ENCODE measurements around the gene FN3KRP. TPM values are rescaled to one million over a fixed set of nuclear protein-coding genes. Genes with fewer than 3 reads are reported as not detected.

The FN3KRP gene
- total and polyA plus RNA-seq, 4 donors = 18.6 to 35.2 (median 26.0) TPM

GRCh38 chr17:82686366-82687324 lies 29.9 kb upstream of the FN3KRP start:
- ATAC-seq (ENCODE audit: low FRiP score) (no peak), DNase-seq (peak in 1 of 2 donors; percentile 26)
- H3K9me3 ChIP-seq (ENCODE audit: control insufficient read depth, low read length) = no peaks in the 10 kb centered on the region
- intact Hi-C loops (cut with DNase I) = no loop called here
- no peaks in the 10 kb centered on the region for H3K27me3 ChIP-seq (ENCODE audit: control insufficient read depth in 1 of 2, insufficient read depth in 2 of 2, low read length in 1 of 2)
- 91 to 94% methylated on average over 19 of the region's 19 CpGs for WGBS, 2 donors
- H3K4me3 ChIP-seq (ENCODE audit: low read length in 2 of 2) = no peak overlapping the region
- H3K4me1 ChIP-seq (ENCODE audit: control insufficient read depth in 1 of 2, insufficient read depth in 2 of 2, low read length in 2 of 2) = no peaks in the 10 kb centered on the region
- H3K36me3 ChIP-seq (ENCODE audit: control insufficient read depth in 1 of 2, insufficient read depth in 2 of 2, low read length in 1 of 2) = no peaks in the 10 kb centered on the region
- no peak overlapping the region for H3K27ac ChIP-seq (ENCODE audit: low read depth in 1 of 2, low read length in 2 of 2)

- 83 to 85% methylated on average over 10 of the region's 10 CpGs for WGBS, 2 donors
- no peak for ATAC-seq (ENCODE audit: low FRiP score)
Measured at GRCh38 chr17:82687375-82687861, 29.1 kb upstream of the FN3KRP start.

GRCh38 chr17:82687871-82688270 lies 28.6 kb upstream of the FN3KRP start:
- H3K36me3 ChIP-seq (ENCODE audit: control insufficient read depth in 1 of 2, insufficient read depth in 2 of 2, low read length in 1 of 2) = no peaks in the 10 kb centered on the region
- WGBS, 2 donors = 90 to 95% methylated on average over 9 of the region's 9 CpGs
- DNase-seq (no peak), ATAC-seq (ENCODE audit: low FRiP score) (no peak)
- H3K4me1 ChIP-seq (ENCODE audit: control insufficient read depth in 1 of 2, insufficient read depth in 2 of 2, low read length in 2 of 2) = no peaks in the 10 kb centered on the region
- no peak overlapping the region for H3K27ac ChIP-seq (ENCODE audit: low read depth in 1 of 2, low read length in 2 of 2)
- intact Hi-C loops (cut with DNase I) = no loop called here
- H3K4me3 ChIP-seq (ENCODE audit: low read length in 2 of 2) = no peak overlapping the region
- no peaks in the 10 kb centered on the region for H3K27me3 ChIP-seq (ENCODE audit: control insufficient read depth in 1 of 2, insufficient read depth in 2 of 2, low read length in 1 of 2)
- no peaks in the 10 kb centered on the region for H3K9me3 ChIP-seq (ENCODE audit: control insufficient read depth, low read length)

More at GRCh38 chr17:82687375-82687861, 29.1 kb upstream of the FN3KRP start:
- no peak overlapping the region for H3K4me3 ChIP-seq (ENCODE audit: low read length in 2 of 2)
- no peaks in the 10 kb centered on the region for H3K9me3 ChIP-seq (ENCODE audit: control insufficient read depth, low read length)
- H3K36me3 ChIP-seq (ENCODE audit: control insufficient read depth in 1 of 2, insufficient read depth in 2 of 2, low read length in 1 of 2) = no peaks in the 10 kb centered on the region
- intact Hi-C loops (cut with DNase I) = no loop called here
- H3K27ac ChIP-seq (ENCODE audit: low read depth in 1 of 2, low read length in 2 of 2) = no peak overlapping the region
- H3K4me1 ChIP-seq (ENCODE audit: control insufficient read depth in 1 of 2, insufficient read depth in 2 of 2, low read length in 2 of 2) = no peaks in the 10 kb centered on the region
- peak in 1 of 2 donors; percentile 12 for DNase-seq
- H3K27me3 ChIP-seq (ENCODE audit: control insufficient read depth in 1 of 2, insufficient read depth in 2 of 2, low read length in 1 of 2) = no peaks in the 10 kb centered on the region

- ATAC-seq (ENCODE audit: low FRiP score) = no peak
- Histone ChIP-seq H3K9me3 (ENCODE audit: control insufficient read depth, low read length) (no peaks in the 10 kb centered on the region), H3K27ac (ENCODE audit: low read depth in 1 of 2, low read length in 2 of 2) (no peak overlapping the region), H3K36me3 (ENCODE audit: control insufficient read depth in 1 of 2, insufficient read depth in 2 of 2, low read length in 1 of 2) (no peaks in the 10 kb centered on the region), H3K27me3 (ENCODE audit: control insufficient read depth in 1 of 2, insufficient read depth in 2 of 2, low read length in 1 of 2) (no peaks in the 10 kb centered on the region), H3K4me3 (ENCODE audit: low read length in 2 of 2) (no peak overlapping the region), H3K4me1 (ENCODE audit: control insufficient read depth in 1 of 2, insufficient read depth in 2 of 2, low read length in 2 of 2) (no peaks in the 10 kb centered on the region)
- DNase-seq = peak in 1 of 2 donors; percentile 16
- intact Hi-C loops (cut with DNase I) = no loop called here
- WGBS, 2 donors = 86 to 87% methylated on average over 8 of the region's 8 CpGs
Measured at GRCh38 chr17:82689077-82689476, 27.4 kb upstream of the FN3KRP start.

GRCh38 chr17:82690786-82691489 lies 25.6 kb upstream of the FN3KRP start:
- no peaks in the 10 kb centered on the region for H3K9me3 ChIP-seq (ENCODE audit: control insufficient read depth, low read length)
- intact Hi-C loops (cut with DNase I) = no loop called here
- no peaks in the 10 kb centered on the region for H3K36me3 ChIP-seq (ENCODE audit: control insufficient read depth in 1 of 2, insufficient read depth in 2 of 2, low read length in 1 of 2)
- no peak overlapping the region for H3K4me3 ChIP-seq (ENCODE audit: low read length in 2 of 2)
- H3K4me1 ChIP-seq (ENCODE audit: control insufficient read depth in 1 of 2, insufficient read depth in 2 of 2, low read length in 2 of 2) = no peaks in the 10 kb centered on the region
- DNase-seq (peak in 1 of 2 donors; percentile 38), ATAC-seq (ENCODE audit: low FRiP score) (no peak)
- H3K27ac ChIP-seq (ENCODE audit: low read depth in 1 of 2, low read length in 2 of 2) = no peak overlapping the region
- 76 to 79% methylated on average over 18 of the region's 18 CpGs for WGBS, 2 donors
- no peaks in the 10 kb centered on the region for H3K27me3 ChIP-seq (ENCODE audit: control insufficient read depth in 1 of 2, insufficient read depth in 2 of 2, low read length in 1 of 2)

GRCh38 chr17:82691714-82692113 lies 24.8 kb upstream of the FN3KRP start:
- H3K27me3 ChIP-seq (ENCODE audit: control insufficient read depth in 1 of 2, insufficient read depth in 2 of 2, low read length in 1 of 2) = no peaks in the 10 kb centered on the region
- DNase-seq (peak in 1 of 2 donors; percentile 26), ATAC-seq (ENCODE audit: low FRiP score) (no peak)
- no peaks in the 10 kb centered on the region for H3K4me1 ChIP-seq (ENCODE audit: control insufficient read depth in 1 of 2, insufficient read depth in 2 of 2, low read length in 2 of 2)
- H3K4me3 ChIP-seq (ENCODE audit: low read length in 2 of 2) = no peak overlapping the region
- H3K9me3 ChIP-seq (ENCODE audit: control insufficient read depth, low read length) = no peaks in the 10 kb centered on the region
- 90 to 94% methylated on average over 11 to 14 of the region's 17 CpGs for WGBS, 2 donors
- no peak overlapping the region for H3K27ac ChIP-seq (ENCODE audit: low read depth in 1 of 2, low read length in 2 of 2)
- intact Hi-C loops (cut with DNase I) = no loop called here
- no peaks in the 10 kb centered on the region for H3K36me3 ChIP-seq (ENCODE audit: control insufficient read depth in 1 of 2, insufficient read depth in 2 of 2, low read length in 1 of 2)

- Histone ChIP-seq H3K4me3 (ENCODE audit: low read length in 2 of 2) (no peak overlapping the region), H3K27me3 (ENCODE audit: control insufficient read depth in 1 of 2, insufficient read depth in 2 of 2, low read length in 1 of 2) (no peaks in the 10 kb centered on the region), H3K4me1 (ENCODE audit: control insufficient read depth in 1 of 2, insufficient read depth in 2 of 2, low read length in 2 of 2) (no peaks in the 10 kb centered on the region), H3K27ac (ENCODE audit: low read depth in 1 of 2, low read length in 2 of 2) (no peak overlapping the region), H3K36me3 (ENCODE audit: control insufficient read depth in 1 of 2, insufficient read depth in 2 of 2, low read length in 1 of 2) (no peaks in the 10 kb centered on the region), H3K9me3 (ENCODE audit: control insufficient read depth, low read length) (no peaks in the 10 kb centered on the region)
- no peak for ATAC-seq (ENCODE audit: low FRiP score)
- 82 to 89% methylated on average over 16 of the region's 16 CpGs for WGBS, 2 donors
- intact Hi-C loops (cut with DNase I) = no loop called here
- DNase-seq = peak in 1 of 2 donors; percentile 39
Measured at GRCh38 chr17:82692268-82692667, 24.2 kb upstream of the FN3KRP start.

- intact Hi-C loops (cut with DNase I) = no loop called here
- Histone ChIP-seq H3K9me3 (ENCODE audit: control insufficient read depth, low read length) (no peaks in the 10 kb centered on the region), H3K27ac (ENCODE audit: low read depth in 1 of 2, low read length in 2 of 2) (no peak overlapping the region), H3K4me3 (ENCODE audit: low read length in 2 of 2) (no peak overlapping the region), H3K36me3 (ENCODE audit: control insufficient read depth in 1 of 2, insufficient read depth in 2 of 2, low read length in 1 of 2) (no peaks in the 10 kb centered on the region), H3K27me3 (ENCODE audit: control insufficient read depth in 1 of 2, insufficient read depth in 2 of 2, low read length in 1 of 2) (no peaks in the 10 kb centered on the region), H3K4me1 (ENCODE audit: control insufficient read depth in 1 of 2, insufficient read depth in 2 of 2, low read length in 2 of 2) (no peaks in the 10 kb centered on the region)
- DNase-seq = peak in 1 of 2 donors; percentile 36
- ATAC-seq (ENCODE audit: low FRiP score) = no peak
- WGBS, 2 donors = 87 to 90% methylated on average over 22 of the region's 22 CpGs
Measured at GRCh38 chr17:82693168-82693867, 23.2 kb upstream of the FN3KRP start.
